HTR-8/SVneo (cell line): ENCODE results near the gene USP17L24.
"Not testable (repeated sequence)": the region's sequence is repeated elsewhere in the genome, so short reads cannot be mapped to it uniquely, and the experiment has no call there.

Experiments
- DNase-seq: peaks from one replicate; pipeline ENCODE4 v3.0.0; 2011; ENCODE audit warnings: low spot score, mixed read lengths; ENCODE audit not compliant: insufficient read length
- FAIRE-seq: peaks from 2 replicates; lab custom pipeline; 2011; peaks lifted over from hg19 to GRCh38; lab: Jason Lieb, UNC

Gene USP17L24, protein sequence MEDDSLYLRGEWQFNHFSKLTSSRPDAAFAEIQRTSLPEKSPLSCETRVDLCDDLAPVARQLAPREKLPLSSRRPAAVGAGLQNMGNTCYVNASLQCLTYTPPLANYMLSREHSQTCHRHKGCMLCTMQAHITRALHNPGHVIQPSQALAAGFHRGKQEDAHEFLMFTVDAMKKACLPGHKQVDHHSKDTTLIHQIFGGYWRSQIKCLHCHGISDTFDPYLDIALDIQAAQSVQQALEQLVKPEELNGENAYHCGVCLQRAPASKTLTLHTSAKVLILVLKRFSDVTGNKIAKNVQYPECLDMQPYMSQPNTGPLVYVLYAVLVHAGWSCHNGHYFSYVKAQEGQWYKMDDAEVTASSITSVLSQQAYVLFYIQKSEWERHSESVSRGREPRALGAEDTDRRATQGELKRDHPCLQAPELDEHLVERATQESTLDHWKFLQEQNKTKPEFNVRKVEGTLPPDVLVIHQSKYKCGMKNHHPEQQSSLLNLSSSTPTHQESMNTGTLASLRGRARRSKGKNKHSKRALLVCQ

DNA sequence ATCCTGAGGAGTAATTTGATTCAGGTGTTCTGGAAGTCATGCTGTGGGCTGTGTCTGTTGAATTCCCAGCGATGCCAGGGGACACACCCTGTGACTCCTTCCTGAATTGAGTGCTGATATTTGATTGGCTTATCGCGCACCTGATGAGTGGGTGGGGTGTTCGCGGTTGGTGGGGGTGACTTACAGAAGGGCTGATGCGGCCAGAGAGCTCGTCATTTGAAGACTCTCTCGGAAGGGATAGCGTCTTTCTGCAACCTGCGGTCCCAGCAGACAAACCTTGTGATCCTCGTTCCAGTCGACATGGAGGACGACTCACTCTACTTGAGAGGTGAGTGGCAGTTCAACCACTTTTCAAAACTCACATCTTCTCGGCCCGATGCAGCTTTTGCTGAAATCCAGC, at the start of gene USP17L24:
USP17L24 (plus strand) TSS at position 301 of the 400 bp plus-strand sequence; CDS start at position 301, 0 bp downstream.
- not testable (repeated sequence) for DNase-seq, FAIRE-seq

GRCh38 chr4:9324191-9324590, 774 bp upstream of the USP17L24 start:
- not testable (repeated sequence) for FAIRE-seq, DNase-seq

DNA sequence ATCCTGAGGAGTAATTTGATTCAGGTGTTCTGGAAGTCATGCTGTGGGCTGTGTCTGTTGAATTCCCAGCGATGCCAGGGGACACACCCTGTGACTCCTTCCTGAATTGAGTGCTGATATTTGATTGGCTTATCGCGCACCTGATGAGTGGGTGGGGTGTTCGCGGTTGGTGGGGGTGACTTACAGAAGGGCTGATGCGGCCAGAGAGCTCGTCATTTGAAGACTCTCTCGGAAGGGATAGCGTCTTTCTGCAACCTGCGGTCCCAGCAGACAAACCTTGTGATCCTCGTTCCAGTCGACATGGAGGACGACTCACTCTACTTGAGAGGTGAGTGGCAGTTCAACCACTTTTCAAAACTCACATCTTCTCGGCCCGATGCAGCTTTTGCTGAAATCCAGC, 4.6 kb downstream of the USP17L24 start, which contains the start of gene USP17L25:
USP17L25 (plus strand) TSS at position 301 of the 400 bp plus-strand sequence; CDS start at position 301, 0 bp downstream.
- not testable (repeated sequence) for FAIRE-seq, DNase-seq

GRCh38 chr4:9334358-9334757, 9.4 kb downstream of the USP17L24 start, which contains the start of gene USP17L26:
Gene USP17L26 (plus strand): TSS chr4:9334658. CDS start chr4:9334658, 0 bp downstream.
- FAIRE-seq, DNase-seq: not testable (repeated sequence)

DNA sequence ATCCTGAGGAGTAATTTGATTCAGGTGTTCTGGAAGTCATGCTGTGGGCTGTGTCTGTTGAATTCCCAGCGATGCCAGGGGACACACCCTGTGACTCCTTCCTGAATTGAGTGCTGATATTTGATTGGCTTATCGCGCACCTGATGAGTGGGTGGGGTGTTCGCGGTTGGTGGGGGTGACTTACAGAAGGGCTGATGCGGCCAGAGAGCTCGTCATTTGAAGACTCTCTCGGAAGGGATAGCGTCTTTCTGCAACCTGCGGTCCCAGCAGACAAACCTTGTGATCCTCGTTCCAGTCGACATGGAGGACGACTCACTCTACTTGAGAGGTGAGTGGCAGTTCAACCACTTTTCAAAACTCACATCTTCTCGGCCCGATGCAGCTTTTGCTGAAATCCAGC, 14.1 kb downstream of the USP17L24 start, which contains the start of gene USP17L5:
USP17L5 (plus strand) TSS at position 301 of the 400 bp plus-strand sequence; CDS start at position 301, 0 bp downstream.
- not testable (repeated sequence) for FAIRE-seq, DNase-seq

- not testable (repeated sequence) for DNase-seq, FAIRE-seq
These were observed 18.9 kb downstream of the USP17L24 start, which contains the start of gene USP17L27 for GRCh38 chr4:9343848-9344247. Gene USP17L27 (plus strand): TSS chr4:9344148. CDS start chr4:9344148, 0 bp downstream.

DNA sequence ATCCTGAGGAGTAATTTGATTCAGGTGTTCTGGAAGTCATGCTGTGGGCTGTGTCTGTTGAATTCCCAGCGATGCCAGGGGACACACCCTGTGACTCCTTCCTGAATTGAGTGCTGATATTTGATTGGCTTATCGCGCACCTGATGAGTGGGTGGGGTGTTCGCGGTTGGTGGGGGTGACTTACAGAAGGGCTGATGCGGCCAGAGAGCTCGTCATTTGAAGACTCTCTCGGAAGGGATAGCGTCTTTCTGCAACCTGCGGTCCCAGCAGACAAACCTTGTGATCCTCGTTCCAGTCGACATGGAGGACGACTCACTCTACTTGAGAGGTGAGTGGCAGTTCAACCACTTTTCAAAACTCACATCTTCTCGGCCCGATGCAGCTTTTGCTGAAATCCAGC, 23.6 kb downstream of the USP17L24 start, which contains the start of gene USP17L28:
USP17L28 (plus strand) TSS at position 301 of the 400 bp plus-strand sequence; CDS start at position 301, 0 bp downstream.
- not testable (repeated sequence) for DNase-seq, FAIRE-seq

DNA sequence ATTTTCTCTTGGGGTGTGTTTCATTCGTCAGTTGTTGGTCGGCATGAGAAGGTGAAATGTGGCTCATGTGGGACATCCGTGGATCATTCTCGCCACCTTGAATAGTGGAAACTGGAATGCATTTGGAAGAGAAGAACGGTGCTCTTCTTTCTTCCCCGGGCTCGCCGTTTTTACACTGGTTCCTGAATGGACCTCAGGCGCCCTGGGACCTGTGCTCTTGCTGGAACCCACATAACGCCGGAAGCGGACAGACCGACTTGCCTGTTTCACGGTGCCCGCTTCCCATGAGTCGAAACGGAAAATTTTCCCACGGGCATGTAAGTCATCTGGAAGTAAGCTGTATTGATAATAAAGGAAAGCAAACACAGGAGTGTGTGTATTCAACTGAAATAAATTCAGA, 25.9 kb downstream of the USP17L24 start:
- not testable (repeated sequence) for FAIRE-seq

DNA sequence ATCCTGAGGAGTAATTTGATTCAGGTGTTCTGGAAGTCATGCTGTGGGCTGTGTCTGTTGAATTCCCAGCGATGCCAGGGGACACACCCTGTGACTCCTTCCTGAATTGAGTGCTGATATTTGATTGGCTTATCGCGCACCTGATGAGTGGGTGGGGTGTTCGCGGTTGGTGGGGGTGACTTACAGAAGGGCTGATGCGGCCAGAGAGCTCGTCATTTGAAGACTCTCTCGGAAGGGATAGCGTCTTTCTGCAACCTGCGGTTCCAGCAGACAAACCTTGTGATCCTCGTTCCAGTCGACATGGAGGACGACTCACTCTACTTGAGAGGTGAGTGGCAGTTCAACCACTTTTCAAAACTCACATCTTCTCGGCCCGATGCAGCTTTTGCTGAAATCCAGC, 28.4 kb downstream of the USP17L24 start, which contains the start of gene USP17L29:
USP17L29 (plus strand) TSS at position 301 of the 400 bp plus-strand sequence; CDS start at position 301, 0 bp downstream.
- not testable (repeated sequence) for FAIRE-seq, DNase-seq

More for the DNA sequence above, 25.9 kb downstream of the USP17L24 start:
- DNase-seq = not testable (repeated sequence)

DNA sequence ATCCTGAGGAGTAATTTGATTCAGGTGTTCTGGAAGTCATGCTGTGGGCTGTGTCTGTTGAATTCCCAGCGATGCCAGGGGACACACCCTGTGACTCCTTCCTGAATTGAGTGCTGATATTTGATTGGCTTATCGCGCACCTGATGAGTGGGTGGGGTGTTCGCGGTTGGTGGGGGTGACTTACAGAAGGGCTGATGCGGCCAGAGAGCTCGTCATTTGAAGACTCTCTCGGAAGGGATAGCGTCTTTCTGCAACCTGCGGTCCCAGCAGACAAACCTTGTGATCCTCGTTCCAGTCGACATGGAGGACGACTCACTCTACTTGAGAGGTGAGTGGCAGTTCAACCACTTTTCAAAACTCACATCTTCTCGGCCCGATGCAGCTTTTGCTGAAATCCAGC, 37.9 kb downstream of the USP17L24 start, which contains the start of gene USP17L30:
USP17L30 (plus strand) TSS at position 301 of the 400 bp plus-strand sequence; CDS start at position 301, 0 bp downstream.
- FAIRE-seq, DNase-seq: not testable (repeated sequence)
